ENCODE results near the gene ZNF487. TPM values are rescaled to one million over a fixed set of nuclear protein-coding genes. Genes with fewer than 3 reads are reported as not detected.
"Not testable (repeated sequence)": the region's sequence is repeated elsewhere in the genome, so short reads cannot be mapped to it uniquely, and the experiment has no call there.

The ZNF487 gene
- total and polyA plus RNA-seq, 2 donors (not counting 1 experiment from before 2014, with no cell fraction given), result 4.0 TPM

GRCh38 chr10:43420369-43421200 lies 16.3 kb upstream of the ZNF487 start:
- peak overlapping the region; percentile 78 for H3K9ac ChIP-seq (ENCODE audit: insufficient read depth, low read length)
- peak overlapping the region; percentile 96 for H3K27ac ChIP-seq (ENCODE audit: insufficient read depth, low read length)
- no peaks in the 10 kb centered on the region for H4K20me1 ChIP-seq (ENCODE audit: control insufficient read depth, extremely low read depth, insufficient read depth, low read length)
- peak overlapping the region; percentile 47 to 63 (median 54) for H3K4me3 ChIP-seq (replicated peaks in 1 of 4; ENCODE audit: control extremely low read depth in 1 of 4, insufficient read depth in 1 of 4, low read depth in 3 of 4, low read length in 4 of 4)
- no peaks in the 10 kb centered on the region for H3K27me3 ChIP-seq (ENCODE audit: control insufficient read depth, insufficient read depth, low read length)
- H3K79me2 ChIP-seq (ENCODE audit: control insufficient read depth, insufficient read depth, low read length), result no peaks in the 10 kb centered on the region
- H3K4me1 ChIP-seq (ENCODE audit: control insufficient read depth, extremely low read depth, insufficient read depth, low read length), result peaks cover 7% of the 10 kb centered on the region
- no peaks in the 10 kb centered on the region for H3K36me3 ChIP-seq (ENCODE audit: control insufficient read depth, insufficient read depth, low read length)
- TF ChIP-seq EZH2 (IDR thresholded peaks at IDR 0.05; ENCODE audit: low read length, missing control alignments) (no peak), CTCF (conservative IDR thresholded peaks at IDR 0.05 in 1 of 2, IDR thresholded peaks at IDR 0.05 in 1 of 2; ENCODE audit: low read depth in 1 of 2, low read length in 2 of 2) (peak in 1 of 2 donors; percentile 18)
- peak; percentile 83 to 91 for DNase-seq (ENCODE audit: low read depth in 2 of 2)
- H3K9me3 ChIP-seq (ENCODE audit: control insufficient read depth, insufficient read depth, low read depth, low read length), result no peaks in the 10 kb centered on the region
- peak overlapping the region; percentile 78 for H3K4me2 ChIP-seq (ENCODE audit: extremely low read depth, insufficient read depth, low read length)
- peak overlapping the region; percentile 96 for H2AFZ ChIP-seq (ENCODE audit: low read length)

GRCh38 chr10:43421201-43421507 lies 15.8 kb upstream of the ZNF487 start:
- H3K4me2 ChIP-seq (ENCODE audit: extremely low read depth, insufficient read depth, low read length), result peak overlapping the region; percentile 49
- H3K9ac ChIP-seq (ENCODE audit: insufficient read depth, low read length), result peak overlapping the region; percentile 78
- no peak for DNase-seq (ENCODE audit: low read depth in 2 of 2)
- H3K27ac ChIP-seq (ENCODE audit: insufficient read depth, low read length), result peak overlapping the region; percentile 96
- H3K9me3 ChIP-seq (ENCODE audit: control insufficient read depth, insufficient read depth, low read depth, low read length), result no peaks in the 10 kb centered on the region
- no peaks in the 10 kb centered on the region for H3K27me3 ChIP-seq (ENCODE audit: control insufficient read depth, insufficient read depth, low read length)
- H3K36me3 ChIP-seq (ENCODE audit: control insufficient read depth, insufficient read depth, low read length), result no peaks in the 10 kb centered on the region
- peak overlapping the region; percentile 87 for H2AFZ ChIP-seq (ENCODE audit: low read length)
- H3K4me3 ChIP-seq (replicated peaks in 1 of 4; ENCODE audit: control extremely low read depth in 1 of 4, insufficient read depth in 1 of 4, low read depth in 3 of 4, low read length in 4 of 4), result peak overlapping the region; percentile 25 to 63 (median 53)
- TF ChIP-seq CTCF (conservative IDR thresholded peaks at IDR 0.05 in 1 of 2, IDR thresholded peaks at IDR 0.05 in 1 of 2; ENCODE audit: low read depth in 1 of 2, low read length in 2 of 2) (no peak), EZH2 (IDR thresholded peaks at IDR 0.05; ENCODE audit: low read length, missing control alignments) (no peak)
- H4K20me1 ChIP-seq (ENCODE audit: control insufficient read depth, extremely low read depth, insufficient read depth, low read length), result no peaks in the 10 kb centered on the region
- H3K4me1 ChIP-seq (ENCODE audit: control insufficient read depth, extremely low read depth, insufficient read depth, low read length), result peaks cover 7% of the 10 kb centered on the region
- no peaks in the 10 kb centered on the region for H3K79me2 ChIP-seq (ENCODE audit: control insufficient read depth, insufficient read depth, low read length)

- Histone ChIP-seq H2AFZ (ENCODE audit: low read length) (no peak overlapping the region), H3K9me3 (ENCODE audit: control insufficient read depth, insufficient read depth, low read depth, low read length) (no peaks in the 10 kb centered on the region), H3K27me3 (ENCODE audit: control insufficient read depth, insufficient read depth, low read length) (no peaks in the 10 kb centered on the region), H3K4me3 (replicated peaks in 1 of 4; ENCODE audit: control extremely low read depth in 1 of 4, insufficient read depth in 1 of 4, low read depth in 3 of 4, low read length in 4 of 4) (peak overlapping the region in 2 of 4 experiments; percentile 47 to 63), H3K36me3 (ENCODE audit: control insufficient read depth, insufficient read depth, low read length) (no peaks in the 10 kb centered on the region), H3K4me1 (ENCODE audit: control insufficient read depth, extremely low read depth, insufficient read depth, low read length) (peaks cover 7% of the 10 kb centered on the region), H3K4me2 (ENCODE audit: extremely low read depth, insufficient read depth, low read length) (no peak overlapping the region), H3K27ac (ENCODE audit: insufficient read depth, low read length) (no peak overlapping the region), H4K20me1 (ENCODE audit: control insufficient read depth, extremely low read depth, insufficient read depth, low read length) (no peaks in the 10 kb centered on the region), H3K79me2 (ENCODE audit: control insufficient read depth, insufficient read depth, low read length) (no peaks in the 10 kb centered on the region), H3K9ac (ENCODE audit: insufficient read depth, low read length) (no peak overlapping the region)
- TF ChIP-seq EZH2 (IDR thresholded peaks at IDR 0.05; ENCODE audit: low read length, missing control alignments), result no peak
- TF ChIP-seq CTCF (conservative IDR thresholded peaks at IDR 0.05 in 1 of 2, IDR thresholded peaks at IDR 0.05 in 1 of 2; ENCODE audit: low read depth in 1 of 2, low read length in 2 of 2), result no peak
- no peak for DNase-seq (ENCODE audit: low read depth in 2 of 2)
Observed at GRCh38 chr10:43421519-43421918, 15.4 kb upstream of the ZNF487 start.

GRCh38 chr10:43421944-43422343 lies 15.0 kb upstream of the ZNF487 start:
- not testable (repeated sequence) for H3K4me2 ChIP-seq (ENCODE audit: extremely low read depth, insufficient read depth, low read length)

More at GRCh38 chr10:43421944-43422343, 15.0 kb upstream of the ZNF487 start:
- H3K9me3 ChIP-seq (ENCODE audit: control insufficient read depth, insufficient read depth, low read depth, low read length); H3K4me3 ChIP-seq (replicated peaks in 1 of 4; ENCODE audit: control extremely low read depth in 1 of 4, insufficient read depth in 1 of 4, low read depth in 3 of 4, low read length in 4 of 4); H2AFZ ChIP-seq (ENCODE audit: low read length); H3K27ac ChIP-seq (ENCODE audit: insufficient read depth, low read length); H3K4me1 ChIP-seq (ENCODE audit: control insufficient read depth, extremely low read depth, insufficient read depth, low read length); H3K27me3 ChIP-seq (ENCODE audit: control insufficient read depth, insufficient read depth, low read length); H4K20me1 ChIP-seq (ENCODE audit: control insufficient read depth, extremely low read depth, insufficient read depth, low read length); H3K9ac ChIP-seq (ENCODE audit: insufficient read depth, low read length); DNase-seq (ENCODE audit: low read depth in 2 of 2); H3K36me3 ChIP-seq (ENCODE audit: control insufficient read depth, insufficient read depth, low read length); H3K79me2 ChIP-seq (ENCODE audit: control insufficient read depth, insufficient read depth, low read length): not testable (repeated sequence)
